Renal pelvis (tissue), 4 donors: ENCODE results near the gene LMNTD2. TPM values are rescaled to one million over a fixed set of nuclear protein-coding genes. Genes with fewer than 3 reads are reported as not detected.
"Not testable (repeated sequence)": the region's sequence is repeated elsewhere in the genome, so short reads cannot be mapped to it uniquely, and the experiment has no call there.

ENCODE experiments used
- DNase-seq: peaks from one replicate; pipeline ENCODE4 v3.0.0-alpha.2; 2013
- polyA plus RNA-seq, 3 donors: library from polyadenylated mRNA; unstranded; fragments of 120-200 nt; gene quantifications; one replicate each; pipeline ENCODE4 v1.2.1, GENCODE V29; 2013; ENCODE audit not compliant: insufficient read length in 3 of 3

LMNTD2 gene
- polyA plus RNA-seq, 3 donors: 4.2 to 4.9 (median 4.6) TPM

- DNase-seq: no peak
Observed at GRCh38 chr11:587978-588380, 27.4 kb upstream of the LMNTD2 start.

GRCh38 chr11:587546-587945 is 27.0 kb upstream of the LMNTD2 start:
- no peak for DNase-seq

GRCh38 chr11:586376-587316 is 26.1 kb upstream of the LMNTD2 start:
- DNase-seq: no peak

- DNase-seq: no peak
Observed at GRCh38 chr11:584287-584686, 23.7 kb upstream of the LMNTD2 start.

GRCh38 chr11:581752-582151 is 21.2 kb upstream of the LMNTD2 start:
- DNase-seq: no peak

GRCh38 chr11:581342-581741 is 20.8 kb upstream of the LMNTD2 start:
- no peak for DNase-seq

- DNase-seq: no peak
Observed at GRCh38 chr11:579830-580601, 19.5 kb upstream of the LMNTD2 start.

GRCh38 chr11:578276-579035 is 17.9 kb upstream of the LMNTD2 start:
- no peak for DNase-seq

- no peak for DNase-seq
Observed at GRCh38 chr11:577611-577894, 17.0 kb upstream of the LMNTD2 start.

GRCh38 chr11:576811-577610 is 16.5 kb upstream of the LMNTD2 start:
- DNase-seq: no peak

- DNase-seq: peak; percentile 93
Observed at GRCh38 chr11:575996-576768, 15.6 kb upstream of the LMNTD2 start, which contains the start of gene PHRF1. Gene PHRF1 (plus strand): TSS chr11:576470. CDS start chr11:581513, 5,043 bp downstream.

- DNase-seq: peak; percentile 55
Observed at GRCh38 chr11:575313-575995, 14.9 kb upstream of the LMNTD2 start.

- DNase-seq: no peak
Observed at GRCh38 chr11:574632-575312, 14.2 kb upstream of the LMNTD2 start.

GRCh38 chr11:574031-574570 is 13.6 kb upstream of the LMNTD2 start:
- DNase-seq: not testable (repeated sequence)

GRCh38 chr11:573146-573759 is 12.7 kb upstream of the LMNTD2 start:
- no peak for DNase-seq

GRCh38 chr11:571802-572185 is 11.3 kb upstream of the LMNTD2 start:
- DNase-seq: no peak

GRCh38 chr11:569158-569885 is 8.8 kb upstream of the LMNTD2 start:
- no peak for DNase-seq
